ENCODE data around the gene GIMD1. TPM values are rescaled to one million over a fixed set of nuclear protein-coding genes. Genes with fewer than 3 reads are reported as not detected.

The GIMD1 gene
- total RNA-seq, 1 experiment from 2014 or later, result not detected

DNA sequence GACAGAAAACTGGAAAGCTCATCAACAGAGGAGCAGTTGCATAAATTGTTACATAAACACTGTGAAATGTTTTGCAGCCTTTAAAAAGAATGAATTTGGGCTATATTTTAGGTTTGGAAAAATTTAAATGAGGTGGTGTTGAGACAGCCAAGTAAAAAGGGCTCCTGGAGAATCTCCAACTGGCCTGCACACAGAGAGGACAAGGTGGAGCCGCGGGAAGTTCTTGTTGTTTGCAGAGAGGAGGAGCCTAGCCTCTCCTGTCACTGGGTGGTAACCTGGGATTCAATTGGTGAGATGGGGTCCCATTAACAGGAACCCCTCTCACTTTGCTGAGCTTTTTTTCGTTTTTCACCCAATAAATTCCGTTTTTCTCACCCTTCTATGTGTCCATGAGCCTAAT lies 13.4 kb downstream of the GIMD1 start:
- no peaks in the 10 kb centered on the region for H3K36me3 Mint-ChIP-seq (ENCODE audit: insufficient read depth in 1 of 3, low read depth in 3 of 3)
- Histone ChIP-seq H3K79me1 (ENCODE audit: insufficient read depth, low read depth, low read length, poor library complexity, severe bottlenecking) (no peaks in the 10 kb centered on the region), H3K14ac (ENCODE audit: insufficient read depth, low read length) (no peak overlapping the region), H4K91ac (ENCODE audit: insufficient read length, low read depth, low read length) (no peak overlapping the region), H4K20me1 (ENCODE audit: control insufficient read depth, insufficient read depth, insufficient read length) (no peaks in the 10 kb centered on the region), H3K4me2 (ENCODE audit: insufficient read depth, insufficient read length, low read length) (no peak overlapping the region), H3K9ac (ENCODE audit: extremely low read depth, insufficient read length, low read length) (no peak overlapping the region), H3K27ac (ENCODE audit: insufficient read length, low read depth, low read length) (no peak overlapping the region), H3T11ph (ENCODE audit: low read length) (no peak overlapping the region), H4K8ac (replicated peaks; ENCODE audit: insufficient read length, low read depth, low read length) (no peak overlapping the region), H2BK20ac (ENCODE audit: low read depth, low read length, poor library complexity, severe bottlenecking) (no peak overlapping the region), H3K4ac (ENCODE audit: low read depth, low read length) (no peak overlapping the region), H2BK5ac (ENCODE audit: insufficient read length, low read length) (no peak overlapping the region), H2BK12ac (ENCODE audit: insufficient read length, low read depth, low read length) (no peak overlapping the region), H2AK5ac (ENCODE audit: insufficient read length, low read length) (no peak overlapping the region), H3K18ac (ENCODE audit: insufficient read length, low read depth, low read length) (no peak overlapping the region), H3K79me2 (ENCODE audit: insufficient read depth, low read length) (no peaks in the 10 kb centered on the region), H3K27me3 (ENCODE audit: insufficient read depth, low read length) (no peaks in the 10 kb centered on the region), H3K56ac (ENCODE audit: insufficient read length, low read depth, low read length) (no peak overlapping the region), H4K5ac (ENCODE audit: insufficient read length, low read depth, low read length) (no peak overlapping the region), H3K23ac (ENCODE audit: insufficient read length, low read depth, low read length) (no peak overlapping the region), H3K4me1 (ENCODE audit: insufficient read depth, low read length) (no peaks in the 10 kb centered on the region), H3K23me2 (ENCODE audit: insufficient read length, low read depth, low read length, poor library complexity, severe bottlenecking) (no peaks in the 10 kb centered on the region), H2BK15ac (ENCODE audit: low read depth, low read length) (no peak overlapping the region), H3K9me3 (ENCODE audit: control insufficient read depth, low read depth, low read length) (no peaks in the 10 kb centered on the region), H2BK120ac (ENCODE audit: low read depth, low read length, poor library complexity, severe bottlenecking) (no peak overlapping the region), H2AFZ (ENCODE audit: low read length) (peak overlapping the region; percentile 16)
- no peak overlapping the region for H3K27ac Mint-ChIP-seq
- peak; percentile 39 for DNase-seq
- no peak overlapping the region for H3K4me3 Mint-ChIP-seq
- peaks cover 2% of the 10 kb centered on the region; the same call in 1 of the 2 replicates for H3K27me3 Mint-ChIP-seq (ENCODE audit: low read depth)
- no peaks in the 10 kb centered on the region for H3K9me3 Mint-ChIP-seq
- TF ChIP-seq, protein P1, sequence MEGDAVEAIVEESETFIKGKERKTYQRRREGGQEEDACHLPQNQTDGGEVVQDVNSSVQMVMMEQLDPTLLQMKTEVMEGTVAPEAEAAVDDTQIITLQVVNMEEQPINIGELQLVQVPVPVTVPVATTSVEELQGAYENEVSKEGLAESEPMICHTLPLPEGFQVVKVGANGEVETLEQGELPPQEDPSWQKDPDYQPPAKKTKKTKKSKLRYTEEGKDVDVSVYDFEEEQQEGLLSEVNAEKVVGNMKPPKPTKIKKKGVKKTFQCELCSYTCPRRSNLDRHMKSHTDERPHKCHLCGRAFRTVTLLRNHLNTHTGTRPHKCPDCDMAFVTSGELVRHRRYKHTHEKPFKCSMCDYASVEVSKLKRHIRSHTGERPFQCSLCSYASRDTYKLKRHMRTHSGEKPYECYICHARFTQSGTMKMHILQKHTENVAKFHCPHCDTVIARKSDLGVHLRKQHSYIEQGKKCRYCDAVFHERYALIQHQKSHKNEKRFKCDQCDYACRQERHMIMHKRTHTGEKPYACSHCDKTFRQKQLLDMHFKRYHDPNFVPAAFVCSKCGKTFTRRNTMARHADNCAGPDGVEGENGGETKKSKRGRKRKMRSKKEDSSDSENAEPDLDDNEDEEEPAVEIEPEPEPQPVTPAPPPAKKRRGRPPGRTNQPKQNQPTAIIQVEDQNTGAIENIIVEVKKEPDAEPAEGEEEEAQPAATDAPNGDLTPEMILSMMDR (conservative IDR thresholded peaks at IDR 0.05), result no peak
- peaks cover 4% of the 10 kb centered on the region in 2 experiments; a peak in 1 of 4 replicates for H3K4me1 Mint-ChIP-seq
- no CpG with 5 or more reads among the region's 4 CpGs for WGBS (ENCODE audit: extremely low coverage, insufficient read length, low lambda C conversion rate)
